Right lobe of liver (tissue), 4 donors: Measurements from ENCODE around the gene MAPKAP1.

Experiments
- CTCF ChIP-seq, 4 donors: fragments of 200-600 bp in 3 of 4; fragments of 450-650 bp in 1 of 4; IDR thresholded peaks; one replicate each; pipeline versions ENCODE4 v1.5.1 to v1.8.0; 2016 to 2022; ENCODE audit warnings: antibody characterized with exemption in 4 of 4, mild to moderate bottlenecking in 2 of 4
- POLR2A ChIP-seq: fragments of 450-650 bp; IDR thresholded peaks from one replicate; pipeline ENCODE4 v1.6.1; 2017; ENCODE audit warnings: antibody characterized with exemption, mild to moderate bottlenecking
- donor health status: DM: no; HTN: no; CAD: no.
- donor health status: DM: no; HTN: no; CAD: no.
- donor health status: DM: no; HTN: yes; CAD: no.

GRCh38 chr9:125612616-125613015, 94.4 kb downstream of the MAPKAP1 start:
- TF ChIP-seq CTCF (IDR thresholded peaks at IDR 0.05): no peak
- TF ChIP-seq POLR2A: no peak
